Stromal cell of bone marrow (primary cell): ENCODE data around the gene KRTAP4-11.
"Not testable (repeated sequence)": the region's sequence is repeated elsewhere in the genome, so short reads cannot be mapped to it uniquely, and the experiment has no call there.

Experiments
- DNase-seq: peaks from one replicate; pipeline ENCODE4 v3.0.0-alpha.2; 2012; ENCODE audit warnings: low read depth

Gene KRTAP4-11

GRCh38 chr17:41123991-41124371, 5.8 kb upstream of the KRTAP4-11 start, which contains the start of gene KRTAP4-12:
KRTAP4-12 (minus strand) TSS chr17:41124182; CDS start chr17:41124122, 60 bp downstream.
- not testable (repeated sequence) for DNase-seq

GRCh38 chr17:41123292-41123990, 5.3 kb upstream of the KRTAP4-11 start:
- not testable (repeated sequence) for DNase-seq

GRCh38 chr17:41121742-41122141, 3.6 kb upstream of the KRTAP4-11 start:
- DNase-seq = no peak

GRCh38 chr17:41119696-41120690, 1.8 kb upstream of the KRTAP4-11 start:
- not testable (repeated sequence) for DNase-seq

GRCh38 chr17:41118721-41119120, 548 bp upstream of the KRTAP4-11 start:
- no peak for DNase-seq

GRCh38 chr17:41116297-41116696, 1.9 kb downstream of the KRTAP4-11 start:
- DNase-seq = no peak

GRCh38 chr17:41111151-41111885, 6.9 kb downstream of the KRTAP4-11 start:
- no peak for DNase-seq

GRCh38 chr17:41108728-41109386, 9.3 kb downstream of the KRTAP4-11 start:
- DNase-seq = not testable (repeated sequence)

- no peak for DNase-seq
Measured at GRCh38 chr17:41107941-41108450, 10.2 kb downstream of the KRTAP4-11 start.

- DNase-seq = not testable (repeated sequence)
Measured at GRCh38 chr17:41105347-41105746, 12.8 kb downstream of the KRTAP4-11 start, which contains the start of gene KRTAP4-9. KRTAP4-9 (plus strand) TSS chr17:41105389; CDS start chr17:41105389, 0 bp downstream.

- peak; percentile 16 for DNase-seq
Measured at GRCh38 chr17:41104386-41105038, 13.7 kb downstream of the KRTAP4-11 start.

- DNase-seq = no peak
Measured at GRCh38 chr17:41103896-41104295, 14.3 kb downstream of the KRTAP4-11 start.

GRCh38 chr17:41101586-41102259, 16.4 kb downstream of the KRTAP4-11 start, which contains the start of gene KRTAP4-16:
KRTAP4-16 (minus strand) TSS chr17:41102209; CDS start chr17:41102209, 0 bp downstream.
- DNase-seq = no peak

GRCh38 chr17:41099682-41100480, 18.3 kb downstream of the KRTAP4-11 start:
- DNase-seq = peak; percentile 18

GRCh38 chr17:41098481-41098880, 19.7 kb downstream of the KRTAP4-11 start:
- DNase-seq = no peak

- no peak for DNase-seq
Measured at GRCh38 chr17:41098042-41098441, 20.1 kb downstream of the KRTAP4-11 start, which contains the start of gene KRTAP4-8. KRTAP4-8 (minus strand) TSS chr17:41098142; CDS start chr17:41098084, 58 bp downstream.

- no peak for DNase-seq
Measured at GRCh38 chr17:41096055-41096454, 22.1 kb downstream of the KRTAP4-11 start.

GRCh38 chr17:41088760-41089352, 29.3 kb downstream of the KRTAP4-11 start:
- not testable (repeated sequence) for DNase-seq
